GM23338 (cell line): ENCODE measurements around the gene MTARC2. TPM values are rescaled to one million over a fixed set of nuclear protein-coding genes. Genes with fewer than 3 reads are reported as not detected.

Experiments
- ATAC-seq: fragments of 200-7000 bp; cut with Tn5 transposase; 3 replicates; pipeline ENCODE4 v1.9.1; 2020
- DNase-seq: peaks from one replicate; pipeline ENCODE4 v3.0.0-alpha.2; 2015; ENCODE audit warnings: low spot score
- H2AFZ ChIP-seq: fragments of 200-600 bp; sonication (generic); 2 replicates; pipeline ENCODE4 v1.8.0; 2016; ENCODE audit warnings: antibody characterized with exemption, mild to moderate bottlenecking, moderate library complexity
- H3F3A ChIP-seq: fragments of 200-600 bp; sonication (generic); replicated peaks from 2 replicates; pipeline ENCODE4 v1.8.0; 2017; ENCODE audit warnings: antibody characterized with exemption, mixed run types, low read depth
- H3K27ac ChIP-seq: fragments of 200-600 bp; sonication (generic); 2 replicates; pipeline ENCODE4 v1.6.1; 2016; ENCODE audit warnings: low read depth
- H3K27me3 ChIP-seq: fragments of 200-600 bp; sonication (generic); 2 replicates; pipeline ENCODE4 v1.8.0; 2016; ENCODE audit warnings: mild to moderate bottlenecking, mixed run types, moderate library complexity; ENCODE audit not compliant: insufficient read depth
- H3K36me3 ChIP-seq: fragments of 200-600 bp; sonication (generic); 2 replicates; pipeline ENCODE4 v1.8.0; 2016; ENCODE audit warnings: mild to moderate bottlenecking; ENCODE audit not compliant: insufficient read depth
- H3K4me1 ChIP-seq: fragments of 200-600 bp; sonication (generic); 2 replicates; pipeline ENCODE4 v1.8.0; 2016; ENCODE audit warnings: mild to moderate bottlenecking, moderate library complexity; ENCODE audit not compliant: insufficient read depth
- H3K4me2 ChIP-seq: fragments of 200-600 bp; sonication (generic); 2 replicates; pipeline ENCODE4 v1.7.1; 2017; ENCODE audit warnings: mixed run types
- H3K4me3 ChIP-seq: fragments of 200-600 bp; sonication (generic); 2 replicates; pipeline ENCODE4 v1.6.1; 2016; ENCODE audit warnings: mixed run types
- H3K79me2 ChIP-seq: fragments of 200-600 bp; sonication (generic); replicated peaks from 2 replicates; pipeline ENCODE4 v1.8.0; 2017; ENCODE audit warnings: mild to moderate bottlenecking; ENCODE audit not compliant: insufficient read depth
- H3K9me2 ChIP-seq: fragments of 200-600 bp; sonication (generic); 2 replicates; pipeline ENCODE4 v1.8.0; 2017; ENCODE audit not compliant: insufficient read depth
- H4K20me1 ChIP-seq: fragments of 200-600 bp; sonication (generic); replicated peaks from 2 replicates; pipeline ENCODE4 v1.8.0; 2017; ENCODE audit warnings: mild to moderate bottlenecking; ENCODE audit not compliant: insufficient read depth
- H3K27ac Mint-ChIP-seq: 2 replicates; pipeline ENCODE4 v1.8.0; 2020; ENCODE audit warnings: inconsistent platforms, mild to moderate bottlenecking, moderate library complexity, mixed read lengths
- H3K27me3 Mint-ChIP-seq: 3 replicates; pipeline ENCODE4 v1.8.0; 2022; ENCODE audit warnings: low read depth, mild to moderate bottlenecking, moderate library complexity, mixed read lengths, inconsistent platforms; ENCODE audit not compliant: insufficient read depth, poor library complexity
- H3K36me3 Mint-ChIP-seq: 3 replicates; pipeline ENCODE4 v1.8.0; 2021; ENCODE audit warnings: low read depth, mild to moderate bottlenecking, inconsistent platforms, moderate library complexity, mixed read lengths
- H3K4me1 Mint-ChIP-seq: 3 replicates; pipeline ENCODE4 v1.8.0; 2020; ENCODE audit warnings: mild to moderate bottlenecking, inconsistent platforms, mixed read lengths
- H3K4me3 Mint-ChIP-seq: 3 replicates; pipeline ENCODE4 v1.8.0; 2021; ENCODE audit warnings: moderate library complexity, mild to moderate bottlenecking, inconsistent platforms, mixed read lengths
- H3K9me3 Mint-ChIP-seq: 3 replicates; pipeline ENCODE4 v1.8.0; 2020; ENCODE audit warnings: moderate library complexity, mild to moderate bottlenecking, inconsistent platforms, mixed read lengths
- CREB1 ChIP-seq: fragments of 250-450 bp; sonication (Bioruptor Pico); IDR thresholded peaks from 2 replicates; pipeline ENCODE4 v1.5.0; 2020; ENCODE audit warnings: low read depth, mild to moderate bottlenecking, moderate library complexity
- EZH2 ChIP-seq: fragments of 200-600 bp; sonication (generic); IDR thresholded peaks from one replicate; pipeline ENCODE4 v1.8.0; 2017; ENCODE audit warnings: antibody characterized with exemption, mild to moderate bottlenecking, low read depth; ENCODE audit not compliant: unreplicated experiment
- NANOG ChIP-seq: IDR thresholded peaks from 2 replicates; pipeline ENCODE4 v1.6.1; 2016; ENCODE audit warnings: antibody characterized with exemption, borderline replicate concordance
- STAT1 ChIP-seq: IDR thresholded peaks from one replicate; pipeline ENCODE4 v1.6.1; 2016; ENCODE audit warnings: antibody characterized with exemption; ENCODE audit not compliant: unreplicated experiment
- ZNF462 ChIP-seq: fragments of 250-450 bp; sonication (Bioruptor Pico); IDR thresholded peaks from 2 replicates; pipeline ENCODE4 v1.5.0; 2020; ENCODE audit warnings: mild to moderate bottlenecking, moderate library complexity
- polyA plus RNA-seq: library from polyadenylated mRNA; unstranded; fragments of >200 nt; fragmentation: Nextera tagmentation; extraction: Ambion mirVana; gene quantifications from 2 replicates; pipeline ENCODE4 v1.2.1, GENCODE V29; 2016
- total RNA-seq: library from RNA; depleted of rRNA; stranded (reverse); fragments of >200 nt; shearing (Covaris generic); gene quantifications from 2 replicates; pipeline ENCODE4 v1.2.3, GENCODE V29; 2014

The MTARC2 gene
- total and polyA plus RNA-seq, 2 experiments from 2014 or later, result 4.1 to 8.0 TPM

DNA sequence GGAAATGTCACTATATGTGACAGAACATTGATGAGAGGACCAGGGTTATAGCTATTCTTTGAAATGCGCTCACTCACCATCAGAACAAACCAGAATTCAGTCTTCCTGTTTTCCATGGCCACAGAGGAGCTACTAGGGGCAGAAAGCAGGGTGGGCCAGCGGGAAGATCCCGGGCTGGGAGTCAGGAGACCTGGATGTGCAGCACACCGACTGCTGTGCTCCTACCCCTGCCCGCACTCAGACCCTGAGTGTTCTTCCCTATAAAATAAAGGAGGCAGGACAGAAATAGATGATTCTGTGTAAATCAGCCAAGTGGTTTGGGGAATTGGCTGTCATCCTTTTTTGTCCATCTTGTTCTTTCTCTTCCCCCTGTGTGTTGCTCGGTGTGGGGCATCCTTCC, 59.6 kb downstream of the MTARC2 start:
- H3K9me3 Mint-ChIP-seq, result no peaks in the 10 kb centered on the region
- 0 out of 2 replicates have a peak, but pooled peaks cover 3% of the 10 kb centered on the region for H3K4me1 ChIP-seq
- H3K4me2 ChIP-seq, result no peak overlapping the region
- no peaks in the 10 kb centered on the region for H3F3A ChIP-seq
- no peaks in the 10 kb centered on the region for H3K9me2 ChIP-seq
- H3K27ac Mint-ChIP-seq, result no peak overlapping the region
- peaks cover 5% of the 10 kb centered on the region for H3K36me3 ChIP-seq
- H2AFZ ChIP-seq, result no peak overlapping the region
- H3K4me3 Mint-ChIP-seq, result no peak overlapping the region
- peaks cover 47% of the 10 kb centered on the region for H3K36me3 Mint-ChIP-seq
- no peak overlapping the region for H3K27ac ChIP-seq
- no peak overlapping the region for H3K4me3 ChIP-seq
- DNase-seq (no peak), ATAC-seq (no peak)
- TF ChIP-seq EZH2 (no peak), NANOG (no peak), ZNF462 (CRISPR knock-in tag) (no peak), CREB1 (CRISPR knock-in tag) (no peak), STAT1 (no peak)
- no peaks in the 10 kb centered on the region for H3K79me2 ChIP-seq
- peaks cover 6% of the 10 kb centered on the region for H3K27me3 Mint-ChIP-seq
- no peaks in the 10 kb centered on the region for H3K27me3 ChIP-seq
- H4K20me1 ChIP-seq, result peaks cover 4% of the 10 kb centered on the region; the same call in 1 of the 2 replicates
- peaks cover 18% of the 10 kb centered on the region; the same call in 2 of the 3 replicates for H3K4me1 Mint-ChIP-seq
